B cell (primary cell): Measurements from ENCODE around the gene SYT2. TPM values are rescaled to one million over a fixed set of nuclear protein-coding genes. Genes with fewer than 3 reads are reported as not detected.
"Not testable (repeated sequence)": the region's sequence is repeated elsewhere in the genome, so short reads cannot be mapped to it uniquely, and the experiment has no call there.

Source experiments
- ATAC-seq: fragments of 200-7000 bp; cut with Tn5 transposase; one replicate; pipeline ENCODE4 v1.10.0; 2021; ENCODE audit warnings: low read depth, mild to moderate bottlenecking, moderate number of reproducible peaks, moderate library complexity
- CTCF ChIA-PET: fragments of 350-600 bp; sonication (Branson Sonifier 250); formaldehyde crosslinking; loops from one replicate; lab custom pipeline; 2021; ENCODE audit warnings: antibody characterized with exemption, inconsistent platforms; lab: Charles Lee
- POLR2A ChIA-PET: fragments of 350-600 bp; sonication (Branson Sonifier 250); formaldehyde crosslinking; loops from one replicate; lab custom pipeline; 2021; ENCODE audit warnings: antibody characterized with exemption; lab: Charles Lee
- DNase-seq: peaks from one replicate; pipeline ENCODE4 v3.0.0; 2013
- H2AFZ ChIP-seq: 2 replicates; pipeline ENCODE4 v1.6.1; 2012; ENCODE audit warnings: mild to moderate bottlenecking, low read depth, low read length; ENCODE audit not compliant: insufficient read depth, poor library complexity, severe bottlenecking
- H3K27ac ChIP-seq, 2 donors: 1 replicate in 1 of 2; 2 replicates in 1 of 2; pipeline ENCODE4 v1.5.1; 2012 to 2013; ENCODE audit warnings: low read length in 2 of 2, mild to moderate bottlenecking in 2 of 2, moderate library complexity in 1 of 2
- H3K27me3 ChIP-seq, 4 experiments: fragments of 200-600 bp in 1 of 4; sonication (generic) in 1 of 4; replicated peaks in 1 of 4; 1 replicate in 2 of 4; 2 replicates in 2 of 4; pipeline versions ENCODE4 v1.6.1 to v1.7.0; 2013 to 2016; ENCODE audit warnings: low read length in 3 of 4, mild to moderate bottlenecking in 2 of 4, mixed read lengths in 1 of 4, moderate library complexity in 1 of 4; ENCODE audit not compliant: insufficient read depth in 4 of 4, control insufficient read depth in 3 of 4; ENCODE audit errors: control extremely low read depth in 1 of 4
- H3K36me3 ChIP-seq, 2 experiments: replicated peaks in 1 of 2; 1 replicate in 1 of 2; 2 replicates in 1 of 2; pipeline versions ENCODE4 v1.6.1 to v1.7.1; 2013; ENCODE audit warnings: low read length in 1 of 2; ENCODE audit not compliant: insufficient read depth in 2 of 2, control insufficient read depth in 1 of 2; ENCODE audit errors: control extremely low read depth in 1 of 2, extremely low read depth in 1 of 2
- H3K4me1 ChIP-seq, 2 donors: fragments of 200-600 bp in 1 of 2; sonication (generic) in 1 of 2; 1 replicate in 1 of 2; 2 replicates in 1 of 2; pipeline versions ENCODE4 v1.5.1 to v1.6.1; 2013 to 2017; ENCODE audit warnings: low read length in 2 of 2; ENCODE audit not compliant: control insufficient read depth in 2 of 2, insufficient read depth in 2 of 2
- H3K4me2 ChIP-seq: replicated peaks from 2 replicates; pipeline ENCODE3; 2012; ENCODE audit warnings: mild to moderate bottlenecking, low read depth, low read length; ENCODE audit not compliant: poor library complexity, severe bottlenecking
- H3K4me3 ChIP-seq, 5 experiments: fragments of 200-600 bp in 1 of 5; sonication (generic) in 1 of 5; 1 replicate in 3 of 5; 2 replicates in 2 of 5; pipeline versions ENCODE4 v1.5.1 to v1.7.0; 2011 to 2016; ENCODE audit warnings: low read length in 4 of 5, mild to moderate bottlenecking in 4 of 5, low read depth in 2 of 5, control low read depth in 1 of 5, moderate library complexity in 1 of 5; ENCODE audit not compliant: insufficient read depth in 1 of 5; ENCODE audit errors: control extremely low read depth in 1 of 5, extremely low read depth in 1 of 5
- H3K79me2 ChIP-seq: fragments of 200-600 bp; sonication (generic); one replicate; pipeline ENCODE4 v1.6.0; 2016; ENCODE audit warnings: low read length; ENCODE audit not compliant: control insufficient read depth, insufficient read depth
- H3K9ac ChIP-seq: fragments of 200-600 bp; sonication (generic); 2 replicates; pipeline ENCODE4 v1.6.1; 2017; ENCODE audit warnings: mild to moderate bottlenecking, low read length, moderate library complexity
- H3K9me3 ChIP-seq, 3 donors: one replicate each; pipeline versions ENCODE4 v1.6.1 to v1.7.1; 2013; ENCODE audit warnings: low read length in 2 of 3; ENCODE audit not compliant: control insufficient read depth in 2 of 3, insufficient read depth in 1 of 3; ENCODE audit errors: control extremely low read depth in 1 of 3
- H4K20me1 ChIP-seq: 2 replicates; pipeline ENCODE4 v1.6.0; 2012; ENCODE audit warnings: mild to moderate bottlenecking, low read length; ENCODE audit not compliant: insufficient read depth, control insufficient read depth, poor library complexity, severe bottlenecking
- H3K27ac Mint-ChIP-seq: one replicate; pipeline ENCODE4 v1.8.0; 2021; ENCODE audit warnings: mixed read lengths
- H3K27me3 Mint-ChIP-seq: one replicate; pipeline ENCODE4 v1.8.0; 2021; ENCODE audit warnings: mixed read lengths
- H3K4me1 Mint-ChIP-seq: one replicate; pipeline ENCODE4 v1.8.0; 2021; ENCODE audit warnings: mixed read lengths
- H3K4me3 Mint-ChIP-seq: one replicate; pipeline ENCODE4 v1.8.0; 2021; ENCODE audit warnings: mixed read lengths
- H3K9me3 Mint-ChIP-seq: one replicate; pipeline ENCODE4 v1.8.0; 2022; ENCODE audit warnings: mixed read lengths; ENCODE audit not compliant: insufficient read depth
- CTCF ChIP-seq: fragments of 200-600 bp; IDR thresholded peaks from one replicate; pipeline ENCODE4 v1.8.0; 2022; ENCODE audit warnings: antibody characterized with exemption, mild to moderate bottlenecking
- EZH2 ChIP-seq: IDR thresholded peaks from 2 replicates; pipeline ENCODE4 v1.6.1; 2012; ENCODE audit warnings: borderline replicate concordance, low read depth, mild to moderate bottlenecking, moderate library complexity, low read length; ENCODE audit not compliant: insufficient read depth, poor library complexity, severe bottlenecking
- WGBS: methylation state at CpG from one replicate; pipeline ENCODE4 v1.1.5; 2013; ENCODE audit warnings: missing lambda C conversion rate; ENCODE audit not compliant: insufficient coverage; 5-methylcytosine and 5-hydroxymethylcytosine counted together
- intact Hi-C: fragments of 100-400 bp; cut with micrococcal nuclease; formaldehyde crosslinking; loops from one replicate; pipeline ENCODE4 v1.10.0; 2022
- polyA plus RNA-seq: library from polyadenylated mRNA; depleted of rRNA; stranded (reverse); fragments of >200 nt; gene quantifications from 2 replicates; pipeline ENCODE4 v1.2.3, GENCODE V29; 2012
- total RNA-seq, 2 donors: library from RNA; stranded (reverse); fragments of 120-200 nt in 1 of 2; gene quantifications; 1 replicate in 1 of 2; 2 replicates in 1 of 2; pipeline versions ENCODE4 v1.2.3 to v1.2.4, GENCODE V29; 2013 to 2022

The SYT2 gene
- total and polyA plus RNA-seq, 2 donors (not counting 1 experiment from before 2014, with no cell fraction given) = not detected

GRCh38 chr1:202745323-202745888, 35.2 kb upstream of the SYT2 start:
- H3K27me3 ChIP-seq = no peaks in the 10 kb centered on the region
- ATAC-seq (no peak), DNase-seq (no peak)
- no peaks in the 10 kb centered on the region for H3K4me1 ChIP-seq
- no peaks in the 10 kb centered on the region for H3K9me3 Mint-ChIP-seq
- ChIA-PET POLR2A (no interaction called here), CTCF (interaction anchor here (1.4 to 1.8 kb wide), 2 partner anchors 26 to 254 kb away, joined by 4 to 5 read pairs; no protein-coding TSS in a partner anchor)
- H2AFZ ChIP-seq = no peak overlapping the region
- H3K4me1 Mint-ChIP-seq = no peaks in the 10 kb centered on the region
- H3K79me2 ChIP-seq = no peaks in the 10 kb centered on the region
- no peak overlapping the region for H3K4me3 ChIP-seq
- no peak overlapping the region for H3K27ac Mint-ChIP-seq
- no peak overlapping the region for H3K9ac ChIP-seq
- intact Hi-C loops = no loop called here
- H3K27ac ChIP-seq = no peak overlapping the region
- H3K36me3 ChIP-seq = peaks cover 23 to 59% of the 10 kb centered on the region in 2 experiments
- H3K4me2 ChIP-seq = no peak overlapping the region
- TF ChIP-seq CTCF = no peak
- no peak for TF ChIP-seq EZH2
- peaks cover 0 to 1% (median 0%) of the 10 kb centered on the region in 3 donors for H3K9me3 ChIP-seq
- H3K4me3 Mint-ChIP-seq = no peak overlapping the region
- WGBS = no CpG with 5 or more reads among the region's 3 CpGs
- no peaks in the 10 kb centered on the region for H4K20me1 ChIP-seq
- no peaks in the 10 kb centered on the region for H3K27me3 Mint-ChIP-seq

DNA sequence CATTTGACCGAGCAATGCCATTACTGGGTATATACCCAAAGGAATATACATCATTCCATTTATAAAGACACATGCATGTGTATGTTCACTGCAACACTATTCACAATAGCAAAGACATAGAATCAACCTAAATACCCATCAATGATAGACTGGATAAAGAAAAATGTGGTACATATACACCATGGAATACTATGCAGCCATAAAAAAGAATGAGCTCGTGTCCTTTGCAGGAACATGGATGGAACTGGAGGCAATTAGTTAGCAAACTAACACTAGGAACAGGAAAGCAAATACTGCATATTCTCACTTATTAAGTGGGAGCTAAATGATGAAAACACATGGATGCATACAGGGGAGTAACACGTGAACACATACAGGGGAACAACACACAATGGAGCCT, 34.5 kb upstream of the SYT2 start:
- H3K9me3 ChIP-seq, H3K9ac ChIP-seq, H3K4me1 Mint-ChIP-seq, ATAC-seq, H3K4me2 ChIP-seq, H2AFZ ChIP-seq, H3K9me3 Mint-ChIP-seq, H3K27me3 Mint-ChIP-seq, H3K27me3 ChIP-seq, H3K27ac ChIP-seq, intact Hi-C loops, H3K4me3 ChIP-seq, DNase-seq, POLR2A ChIA-PET, H3K27ac Mint-ChIP-seq, H3K79me2 ChIP-seq, H3K4me3 Mint-ChIP-seq, H3K4me1 ChIP-seq, H4K20me1 ChIP-seq: not testable (repeated sequence)
- CTCF ChIA-PET = interaction anchor here (1.8 kb wide), 1 partner anchor 26 kb away, joined by 5 read pairs; no protein-coding TSS in a partner anchor
- no CpG with 5 or more reads among the region's 3 CpGs for WGBS
- H3K36me3 ChIP-seq = peaks cover 23 to 56% of the 10 kb centered on the region in 2 experiments
